Spleen (tissue), 7 donors: Measurements from ENCODE around the gene ACCSL.

Source experiments
- POLR2AphosphoS5 ChIP-seq, 3 donors: sonication (generic); formaldehyde crosslinking; IDR thresholded peaks; one replicate each; pipeline ENCODE4 v1.5.1; 2017; ENCODE audit warnings: antibody characterized with exemption in 3 of 3
- TF ChIP-seq, protein P1 (sequence below), 11 experiments: fragments of 200-600 bp in 7 of 11; fragments of 450-650 bp in 4 of 11; sonication (generic) in 4 of 11; IDR thresholded peaks in 8 of 11; conservative IDR thresholded peaks in 3 of 11; 1 replicate in 7 of 11; 2 replicates in 4 of 11; pipeline versions ENCODE4 v1.4.0 to v1.8.0; 2016 to 2021; ENCODE audit warnings: antibody characterized with exemption in 11 of 11, inconsistent platforms in 4 of 11, mild to moderate bottlenecking in 1 of 11
- donor health status: DM: no; HTN: no; CAD: no; lungs with moderate emphysema.
- donor health status: DM: no; HTN: no; CAD: no.
- donor health status: DM: no; HTN: no; CAD: no.

DNA sequence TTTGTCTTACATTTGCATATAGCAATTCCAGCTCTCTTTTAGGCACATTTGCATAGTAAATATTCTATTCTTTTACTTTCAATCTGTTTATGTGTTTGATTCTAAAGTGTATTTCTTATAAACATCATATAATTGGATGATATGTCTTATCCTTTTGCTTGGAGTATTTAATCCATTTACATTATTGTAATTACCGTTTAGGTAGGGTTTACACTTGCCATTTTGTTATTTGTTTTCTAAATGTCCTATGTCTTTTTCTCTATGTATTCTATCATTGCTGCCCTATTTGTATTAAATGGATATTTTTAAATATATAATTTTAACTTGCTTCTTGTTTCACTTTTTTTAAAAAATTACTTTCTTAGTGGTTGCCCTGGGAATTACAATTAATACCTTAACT, 22.8 kb upstream of the ACCSL start:
- TF ChIP-seq, protein P1, sequence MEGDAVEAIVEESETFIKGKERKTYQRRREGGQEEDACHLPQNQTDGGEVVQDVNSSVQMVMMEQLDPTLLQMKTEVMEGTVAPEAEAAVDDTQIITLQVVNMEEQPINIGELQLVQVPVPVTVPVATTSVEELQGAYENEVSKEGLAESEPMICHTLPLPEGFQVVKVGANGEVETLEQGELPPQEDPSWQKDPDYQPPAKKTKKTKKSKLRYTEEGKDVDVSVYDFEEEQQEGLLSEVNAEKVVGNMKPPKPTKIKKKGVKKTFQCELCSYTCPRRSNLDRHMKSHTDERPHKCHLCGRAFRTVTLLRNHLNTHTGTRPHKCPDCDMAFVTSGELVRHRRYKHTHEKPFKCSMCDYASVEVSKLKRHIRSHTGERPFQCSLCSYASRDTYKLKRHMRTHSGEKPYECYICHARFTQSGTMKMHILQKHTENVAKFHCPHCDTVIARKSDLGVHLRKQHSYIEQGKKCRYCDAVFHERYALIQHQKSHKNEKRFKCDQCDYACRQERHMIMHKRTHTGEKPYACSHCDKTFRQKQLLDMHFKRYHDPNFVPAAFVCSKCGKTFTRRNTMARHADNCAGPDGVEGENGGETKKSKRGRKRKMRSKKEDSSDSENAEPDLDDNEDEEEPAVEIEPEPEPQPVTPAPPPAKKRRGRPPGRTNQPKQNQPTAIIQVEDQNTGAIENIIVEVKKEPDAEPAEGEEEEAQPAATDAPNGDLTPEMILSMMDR (IDR thresholded peaks at IDR 0.05 in 8 of 11, conservative IDR thresholded peaks at IDR 0.05 in 3 of 11): no peak
- TF ChIP-seq POLR2AphosphoS5 (IDR thresholded peaks at IDR 0.05): no peak
